Lower lobe of right lung (tissue), 2 donors: ENCODE data around the gene MPZL1. TPM values are rescaled to one million over a fixed set of nuclear protein-coding genes. Genes with fewer than 3 reads are reported as not detected.
"Not testable (repeated sequence)": the region's sequence is repeated elsewhere in the genome, so short reads cannot be mapped to it uniquely, and the experiment has no call there.

Source experiments
- ATAC-seq, 2 donors: fragments of 200-7000 bp; cut with Tn5 transposase; one replicate each; pipeline ENCODE4 v1.9.1; 2020 to 2022; ENCODE audit warnings: mild to moderate bottlenecking in 2 of 2, moderate library complexity in 2 of 2
- DNase-seq: peaks from one replicate; pipeline ENCODE4 v3.0.0-alpha.2; 2020
- H3K27ac ChIP-seq: fragments of 200-600 bp; one replicate; pipeline ENCODE4 v1.8.0; 2022
- H3K27me3 ChIP-seq: fragments of 200-600 bp; one replicate; pipeline ENCODE4 v1.8.0; 2022; ENCODE audit warnings: low read depth
- H3K36me3 ChIP-seq: fragments of 200-600 bp; one replicate; pipeline ENCODE4 v1.8.0; 2022; ENCODE audit warnings: mild to moderate bottlenecking
- H3K4me1 ChIP-seq: fragments of 200-600 bp; one replicate; pipeline ENCODE4 v1.8.0; 2022
- H3K4me3 ChIP-seq: fragments of 200-600 bp; one replicate; pipeline ENCODE4 v1.8.0; 2022; ENCODE audit warnings: mild to moderate bottlenecking
- H3K9me3 ChIP-seq: fragments of 200-600 bp; one replicate; pipeline ENCODE4 v1.8.0; 2022
- intact Hi-C: fragments of 100-400 bp; cut with DNase I; formaldehyde crosslinking; loops from one replicate; pipeline ENCODE4 v1.11.0; 2022
- total RNA-seq: library from RNA; stranded (reverse); fragmentation: NEBNext Ultra II Directional; extraction: Animal tissue kit (Norgen Biotek cat#: 25700); gene quantifications from one replicate; pipeline ENCODE4 v1.2.1, GENCODE V29; 2021
- TF ChIP-seq, protein P1 (sequence below): fragments of 200-600 bp; IDR thresholded peaks from one replicate; pipeline ENCODE4 v1.8.0; 2022; ENCODE audit warnings: antibody characterized with exemption, mild to moderate bottlenecking
- donor health status: DM: no; HTN: yes; CAD: no; lungs with severe emphysema.

The MPZL1 gene
- total RNA-seq, 1 donor from 2014 or later: 85.9 TPM

DNA sequence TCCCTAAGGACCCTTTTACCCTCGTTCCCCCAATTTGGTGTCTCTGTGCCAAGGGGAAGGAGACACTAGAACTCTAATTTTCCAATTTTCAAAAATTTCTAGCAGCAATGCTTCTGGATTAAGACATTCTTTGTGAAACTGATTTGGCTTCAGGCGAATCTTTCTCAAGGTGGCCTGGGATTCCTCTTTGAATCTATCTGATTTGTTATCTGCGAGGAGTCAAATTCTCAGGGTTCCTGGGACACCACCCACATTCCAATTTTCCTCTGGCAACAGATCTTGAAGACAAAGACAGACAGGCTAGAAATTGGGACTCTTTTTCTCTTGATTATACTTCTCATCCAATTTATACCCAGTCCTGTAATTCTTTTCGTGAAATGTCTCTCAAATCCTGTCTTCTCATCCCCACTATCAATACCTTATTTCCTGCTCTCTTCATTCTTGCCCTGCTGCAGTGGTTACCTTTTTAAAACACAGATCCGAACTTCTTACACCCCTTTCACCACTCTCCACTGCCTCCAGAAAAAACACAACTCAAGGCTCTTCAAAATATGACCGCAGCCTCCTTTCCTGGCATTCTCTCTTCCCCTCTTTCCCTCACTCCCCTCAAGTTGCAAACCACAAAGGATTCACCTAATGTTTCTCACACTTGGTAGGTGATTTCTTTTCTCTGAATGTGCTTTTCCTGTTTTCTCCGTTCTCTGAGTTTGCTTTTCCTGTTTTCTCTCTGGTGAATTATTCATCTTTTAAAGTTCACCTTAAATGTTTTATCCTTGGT is 2.7 kb upstream of the MPZL1 start:
- intact Hi-C loops: no loop called here
- Histone ChIP-seq H3K9me3 (no peaks in the 10 kb centered on the region), H3K27ac (no peak overlapping the region), H3K36me3 (no peaks in the 10 kb centered on the region), H3K4me3 (no peak overlapping the region), H3K27me3 (no peaks in the 10 kb centered on the region), H3K4me1 (peaks cover 35% of the 10 kb centered on the region)
- ATAC-seq (no peak), DNase-seq (no peak)
- TF ChIP-seq, protein P1, sequence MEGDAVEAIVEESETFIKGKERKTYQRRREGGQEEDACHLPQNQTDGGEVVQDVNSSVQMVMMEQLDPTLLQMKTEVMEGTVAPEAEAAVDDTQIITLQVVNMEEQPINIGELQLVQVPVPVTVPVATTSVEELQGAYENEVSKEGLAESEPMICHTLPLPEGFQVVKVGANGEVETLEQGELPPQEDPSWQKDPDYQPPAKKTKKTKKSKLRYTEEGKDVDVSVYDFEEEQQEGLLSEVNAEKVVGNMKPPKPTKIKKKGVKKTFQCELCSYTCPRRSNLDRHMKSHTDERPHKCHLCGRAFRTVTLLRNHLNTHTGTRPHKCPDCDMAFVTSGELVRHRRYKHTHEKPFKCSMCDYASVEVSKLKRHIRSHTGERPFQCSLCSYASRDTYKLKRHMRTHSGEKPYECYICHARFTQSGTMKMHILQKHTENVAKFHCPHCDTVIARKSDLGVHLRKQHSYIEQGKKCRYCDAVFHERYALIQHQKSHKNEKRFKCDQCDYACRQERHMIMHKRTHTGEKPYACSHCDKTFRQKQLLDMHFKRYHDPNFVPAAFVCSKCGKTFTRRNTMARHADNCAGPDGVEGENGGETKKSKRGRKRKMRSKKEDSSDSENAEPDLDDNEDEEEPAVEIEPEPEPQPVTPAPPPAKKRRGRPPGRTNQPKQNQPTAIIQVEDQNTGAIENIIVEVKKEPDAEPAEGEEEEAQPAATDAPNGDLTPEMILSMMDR: no peak

DNA sequence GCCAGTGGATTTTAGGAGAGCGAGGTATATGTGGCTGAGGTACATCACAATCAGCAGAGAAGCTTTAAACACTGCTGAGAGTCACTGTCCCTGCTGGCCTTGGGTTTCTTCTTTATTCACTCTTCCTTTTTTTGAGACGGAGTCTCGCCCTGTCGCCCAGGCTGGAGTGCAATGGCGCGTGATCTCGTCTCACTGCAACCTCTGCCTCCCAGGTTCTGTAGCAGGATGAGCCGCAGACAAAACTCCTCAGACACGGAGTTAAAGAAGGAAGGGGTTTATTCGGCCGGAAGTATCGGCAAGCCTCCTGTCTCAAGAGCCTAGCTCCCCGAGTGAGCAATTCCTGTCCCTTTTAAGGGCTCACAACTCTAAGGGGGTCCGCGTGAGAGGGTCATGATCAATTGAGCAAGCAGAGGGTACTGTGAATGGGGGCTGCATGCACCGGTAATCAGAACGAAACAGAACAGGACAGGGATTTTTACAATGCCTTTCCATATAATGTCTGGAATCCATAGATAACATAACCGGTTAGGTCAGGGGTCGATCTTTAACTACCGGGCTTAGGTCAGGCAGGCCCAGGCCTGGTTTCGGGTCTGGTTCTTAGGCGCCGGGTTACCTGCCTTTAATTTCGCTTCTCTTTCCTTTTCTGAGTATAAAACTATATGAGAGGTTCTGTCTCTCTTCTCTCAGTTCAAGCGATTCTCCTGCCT is 1.9 kb upstream of the MPZL1 start:
- ATAC-seq, intact Hi-C loops, H3K4me3 ChIP-seq, H3K9me3 ChIP-seq, H3K27ac ChIP-seq, H3K36me3 ChIP-seq, H3K27me3 ChIP-seq, DNase-seq: not testable (repeated sequence)
- H3K4me1 ChIP-seq: peaks cover 35% of the 10 kb centered on the region

DNA sequence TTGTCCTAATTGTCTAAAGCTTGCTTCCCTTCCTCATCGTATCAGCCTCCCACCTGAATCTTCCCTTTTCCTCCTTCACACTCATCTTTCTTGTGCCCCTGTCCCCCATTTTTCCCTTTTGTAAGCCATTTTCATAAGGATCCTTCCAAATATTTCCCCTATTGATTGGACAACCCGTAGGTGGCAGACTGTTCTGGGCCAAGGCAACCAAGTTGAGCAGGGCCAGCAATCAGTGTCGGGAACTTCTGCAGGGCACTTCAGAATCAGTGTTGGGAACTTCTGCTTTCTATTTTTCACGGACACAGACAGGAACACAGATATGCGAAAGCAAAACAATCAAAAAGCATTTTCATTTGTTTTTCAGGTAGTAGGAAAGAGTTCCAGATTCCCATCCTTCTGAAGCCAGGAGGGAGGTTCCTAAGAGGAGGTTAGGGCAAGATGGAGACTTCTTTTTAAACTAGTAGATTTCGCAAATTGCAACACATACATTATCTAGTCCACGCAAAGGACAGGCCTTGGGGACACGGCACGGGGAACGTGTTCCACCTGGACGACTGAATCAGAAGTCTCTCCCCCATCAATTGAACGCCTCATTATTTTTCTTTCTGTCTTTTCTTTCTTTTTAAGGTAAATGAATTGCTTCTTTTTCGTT is 691 bp upstream of the MPZL1 start:
- no peaks in the 10 kb centered on the region for H3K36me3 ChIP-seq
- ATAC-seq (peak; percentile 52 to 60), DNase-seq (peak; percentile 58)
- H3K27ac ChIP-seq: peak overlapping the region; percentile 88
- peak overlapping the region; percentile 97 for H3K4me3 ChIP-seq
- intact Hi-C loops: no loop called here
- peaks cover 30% of the 10 kb centered on the region for H3K4me1 ChIP-seq
- no peaks in the 10 kb centered on the region for H3K9me3 ChIP-seq
- TF ChIP-seq, protein P1: peak; percentile 15
- no peaks in the 10 kb centered on the region for H3K27me3 ChIP-seq

DNA sequence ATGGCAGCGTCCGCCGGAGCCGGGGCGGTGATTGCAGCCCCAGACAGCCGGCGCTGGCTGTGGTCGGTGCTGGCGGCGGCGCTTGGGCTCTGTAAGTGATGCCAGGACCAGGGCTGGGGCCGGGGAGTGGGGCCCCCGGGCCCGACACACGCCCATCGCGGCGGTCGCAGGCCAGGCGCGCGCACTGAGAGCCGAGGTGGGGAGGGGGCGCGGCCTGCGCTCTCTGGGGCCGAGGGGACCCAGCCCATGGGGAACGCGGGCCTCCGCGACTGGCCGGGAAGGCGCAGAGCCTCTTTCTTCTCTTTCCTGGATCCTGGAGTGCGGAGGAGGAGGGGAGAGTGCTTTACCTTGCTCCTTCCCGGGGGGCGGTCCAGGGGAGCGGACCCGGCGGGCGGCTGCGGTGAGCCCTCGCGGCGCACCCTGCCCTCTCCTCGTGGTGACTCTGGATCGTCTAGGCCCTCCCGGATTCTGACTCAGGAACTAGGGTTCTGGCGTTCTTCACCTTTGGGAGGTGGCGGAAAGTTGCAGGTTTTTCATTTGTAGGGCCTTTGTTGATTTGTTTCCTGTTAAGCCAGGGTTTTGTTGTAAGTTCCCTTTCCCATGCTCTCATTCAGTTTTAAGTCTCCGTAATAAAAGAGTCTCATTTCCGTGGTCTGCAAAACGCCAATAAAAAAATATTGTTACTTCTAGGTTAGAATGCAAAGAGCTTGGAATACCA is 529 bp downstream of the MPZL1 start:
- no peak for DNase-seq

DNA sequence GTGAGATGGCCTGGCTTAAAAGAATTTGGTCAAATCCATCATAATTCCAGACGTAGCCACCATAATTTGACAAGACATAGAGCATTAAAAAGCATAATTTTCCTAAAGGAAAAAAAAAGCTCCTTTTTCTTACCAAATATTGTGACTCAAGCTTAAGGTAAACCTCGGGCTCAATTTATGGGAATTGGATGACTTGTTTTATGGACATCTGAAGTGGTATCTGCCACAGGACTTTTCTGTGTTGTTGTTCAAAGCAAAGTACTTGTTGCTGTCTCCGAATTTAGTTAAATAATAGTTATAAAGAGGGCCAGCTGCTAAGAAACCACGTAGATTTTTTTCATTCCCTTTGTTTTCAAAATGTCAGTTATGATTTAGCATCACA is 1.1 kb downstream of the MPZL1 start:
- peak overlapping the region; percentile 88 for H3K27ac ChIP-seq
- no peaks in the 10 kb centered on the region for H3K27me3 ChIP-seq
- TF ChIP-seq, protein P1: no peak
- peaks cover 36% of the 10 kb centered on the region for H3K4me1 ChIP-seq
- no peaks in the 10 kb centered on the region for H3K36me3 ChIP-seq
- no peak for ATAC-seq
- intact Hi-C loops: no loop called here
- H3K4me3 ChIP-seq: peak overlapping the region; percentile 97
- H3K9me3 ChIP-seq: no peaks in the 10 kb centered on the region
- no peak for DNase-seq

More for the DNA sequence above, 529 bp downstream of the MPZL1 start:
- ATAC-seq: peak; percentile 72 to 78
- Histone ChIP-seq H3K36me3 (no peaks in the 10 kb centered on the region), H3K9me3 (no peaks in the 10 kb centered on the region), H3K27ac (peak overlapping the region; percentile 88), H3K4me3 (peak overlapping the region; percentile 97), H3K27me3 (no peaks in the 10 kb centered on the region), H3K4me1 (peaks cover 36% of the 10 kb centered on the region)
- intact Hi-C loops: no loop called here
- TF ChIP-seq, protein P1: no peak
